GM12878 (cell line): ENCODE measurements around the gene USB1. TPM values are rescaled to one million over a fixed set of nuclear protein-coding genes. Genes with fewer than 3 reads are reported as not detected.

ENCODE experiments used
- ATAC-seq: fragments of 200-7000 bp; cut with Tn5 transposase; 3 replicates; pipeline ENCODE4 v1.9.1; 2020; ENCODE audit warnings: mild to moderate bottlenecking, moderate library complexity
- BruUV-seq: library from RNA; stranded (reverse); fragments of 400-500 nt; replicated peaks from 2 replicates; lab custom pipeline; 2021; lab: Mats Ljungman, UMichigan
- CTCF ChIA-PET: fragments of 300-600 bp; sonication (Branson Sonifier 250); formaldehyde crosslinking; extraction: SDS; loops from one replicate; lab custom pipeline; 2021; ENCODE audit warnings: inconsistent platforms; lab: Yijun Ruan, JAX
- POLR2A ChIA-PET: fragments of 350-600 bp; formaldehyde crosslinking; extraction: SDS; loops from one replicate; lab custom pipeline; 2021; ENCODE audit warnings: inconsistent platforms; lab: Charles Lee
- RAD21 ChIA-PET: fragments of 300-600 bp; sonication (Branson Sonifier 250); formaldehyde crosslinking; loops from one replicate; lab custom pipeline; 2023; ENCODE audit warnings: antibody characterized with exemption; ENCODE audit not compliant: unreplicated experiment; lab: Charles Lee
- SMC1A ChIA-PET: fragments of 300-600 bp; sonication (Branson Sonifier 250); formaldehyde crosslinking; loops from one replicate; lab custom pipeline; 2023; ENCODE audit not compliant: unreplicated experiment, uncharacterized antibody; lab: Charles Lee
- DNase-seq: peaks from one replicate; pipeline ENCODE4 v3.0.0-alpha.2; 2011; ENCODE audit warnings: low read depth, low spot score
- FAIRE-seq: peaks from 3 replicates; lab custom pipeline; 2011; peaks lifted over from hg19 to GRCh38; lab: Jason Lieb, UNC
- H2AFZ ChIP-seq: 2 replicates; pipeline ENCODE4 v1.6.0; 2011; ENCODE audit warnings: low read depth, low read length, control low read depth; ENCODE audit not compliant: control insufficient read depth
- H3K27ac ChIP-seq: 2 replicates; pipeline ENCODE4 v1.5.1; 2011; ENCODE audit warnings: control low read depth; ENCODE audit not compliant: control insufficient read depth, insufficient read depth
- H3K27me3 ChIP-seq, 2 experiments: replicated peaks in 1 of 2; 2 replicates each; pipeline versions ENCODE4 v1.6.0 to v1.6.1; 2011; ENCODE audit warnings: low read length in 1 of 2; ENCODE audit not compliant: control insufficient read depth in 2 of 2, insufficient read depth in 2 of 2
- H3K36me3 ChIP-seq, 2 experiments: 2 replicates each; pipeline ENCODE4 v1.5.1; 2011; ENCODE audit warnings: low read length in 1 of 2; ENCODE audit not compliant: control insufficient read depth in 2 of 2, insufficient read depth in 2 of 2
- H3K4me1 ChIP-seq: 2 replicates; pipeline ENCODE4 v1.6.1; 2011; ENCODE audit warnings: mild to moderate bottlenecking, low read length, moderate library complexity, mixed read lengths; ENCODE audit not compliant: control insufficient read depth, insufficient read depth
- H3K4me2 ChIP-seq: 2 replicates; pipeline ENCODE4 v1.6.0; 2011; ENCODE audit warnings: control low read depth; ENCODE audit not compliant: control insufficient read depth, insufficient read depth
- H3K4me3 ChIP-seq: fragments of 200-600 bp; sonication (generic); 2 replicates; pipeline ENCODE4 v1.5.1; 2016
- H3K79me2 ChIP-seq: 2 replicates; pipeline ENCODE4 v1.6.0; 2011; ENCODE audit warnings: low read length; ENCODE audit not compliant: control insufficient read depth, insufficient read depth
- H3K9ac ChIP-seq: 2 replicates; pipeline ENCODE4 v1.8.0; 2011; ENCODE audit warnings: low read length, control low read depth, mixed read lengths; ENCODE audit not compliant: control insufficient read depth, insufficient read depth
- H3K9me3 ChIP-seq: replicated peaks from 3 replicates; pipeline ENCODE4 v1.5.1; 2011; ENCODE audit warnings: mild to moderate bottlenecking, low read length; ENCODE audit not compliant: control insufficient read depth, insufficient read depth
- H4K20me1 ChIP-seq: 2 replicates; pipeline ENCODE4 v1.6.0; 2011; ENCODE audit not compliant: control insufficient read depth, insufficient read depth
- CHD1 ChIP-seq: IDR thresholded peaks from 2 replicates; pipeline ENCODE4 v1.6.1; 2012; ENCODE audit warnings: low read depth, low read length, improper control_type of control experiment
- CTCF ChIP-seq, 3 experiments: IDR thresholded peaks in 2 of 3; conservative IDR thresholded peaks in 1 of 3; 2 replicates each; pipeline ENCODE4 v1.5.1; 2011; ENCODE audit warnings: low read depth in 3 of 3, low read length in 3 of 3, mild to moderate bottlenecking in 3 of 3, control low read depth in 2 of 3, moderate library complexity in 2 of 3, inconsistent platforms in 1 of 3, mixed read lengths in 1 of 3; ENCODE audit not compliant: control insufficient read depth in 2 of 3, insufficient read depth in 1 of 3; ENCODE audit errors: extremely low read depth in 1 of 3
- E2F4 ChIP-seq: IDR thresholded peaks from 2 replicates; pipeline ENCODE4 v1.6.1; 2012; ENCODE audit warnings: low read depth, low read length, improper control_type of control experiment
- ESRRA ChIP-seq: IDR thresholded peaks from 2 replicates; pipeline ENCODE4 v1.6.1; 2012; ENCODE audit warnings: mild to moderate bottlenecking, low read length, improper control_type of control experiment
- KAT2A ChIP-seq: conservative IDR thresholded peaks from 2 replicates; pipeline ENCODE4 v1.6.1; 2011; ENCODE audit warnings: low read depth, low read length; ENCODE audit not compliant: control insufficient read depth
- MAX ChIP-seq: IDR thresholded peaks from 2 replicates; pipeline ENCODE4 v1.6.1; 2012; ENCODE audit warnings: low read depth, low read length, improper control_type of control experiment
- RAD51 ChIP-seq: fragments of 450-650 bp; IDR thresholded peaks from 2 replicates; pipeline ENCODE4 v1.6.1; 2016; ENCODE audit warnings: moderate library complexity, mild to moderate bottlenecking, inconsistent platforms
- SMAD1 ChIP-seq: fragments of 450-650 bp; IDR thresholded peaks from 2 replicates; pipeline ENCODE4 v1.6.1; 2018; ENCODE audit warnings: mild to moderate bottlenecking, low read depth; ENCODE audit not compliant: partially characterized antibody
- STAT1 ChIP-seq: fragments of 450-650 bp; conservative IDR thresholded peaks from 2 replicates; pipeline ENCODE4 v1.6.1; 2014; ENCODE audit warnings: antibody characterized with exemption, mild to moderate bottlenecking
- TAF1 ChIP-seq: IDR thresholded peaks from 2 replicates; pipeline ENCODE4 v1.6.1; 2011; ENCODE audit warnings: mild to moderate bottlenecking, low read depth, low read length, borderline replicate concordance
- USF1 ChIP-seq: IDR thresholded peaks from 2 replicates; pipeline ENCODE4 v1.6.1; 2011; ENCODE audit warnings: borderline replicate concordance, low read depth, mild to moderate bottlenecking, moderate library complexity, mixed read lengths, low read length; ENCODE audit not compliant: insufficient read depth; ENCODE audit errors: extremely low read length
- ZBTB33 ChIP-seq: fragments of 450-650 bp; IDR thresholded peaks from 2 replicates; pipeline ENCODE4 v1.6.1; 2017; ENCODE audit warnings: mild to moderate bottlenecking
- ZBTB4 ChIP-seq: fragments of 450-650 bp; formaldehyde crosslinking; IDR thresholded peaks from 2 replicates; pipeline ENCODE4 v1.4.0; 2022; ENCODE audit warnings: mild to moderate bottlenecking, moderate library complexity
- WGBS: methylation state at CpG from one replicate; pipeline ENCODE4 v1.1.6; 2016; ENCODE audit warnings: low lambda C conversion rate; ENCODE audit not compliant: insufficient replicate concordance, insufficient coverage; ENCODE audit errors: missing lambda C conversion rate; 5-methylcytosine and 5-hydroxymethylcytosine counted together
- in situ Hi-C: fragments of 300-500 bp; cut with MboI; formaldehyde crosslinking; loops from 9 replicates; pipeline ENCODE4 v1.14.3; 2018; ENCODE audit warnings: mixed read lengths
- intact Hi-C: fragments of 100-400 bp; cut with micrococcal nuclease; formaldehyde crosslinking; loops from one replicate; pipeline ENCODE4 v1.14.2; 2022; ENCODE audit not compliant: unreplicated experiment
- polyA plus RNA-seq, 11 experiments: library from polyadenylated mRNA; depleted of rRNA in 4 of 11; unstranded in 6 of 11; stranded (reverse) in 5 of 11; fragments of >200 nt; fragmentation: Nextera tagmentation in 4 of 11; fragmentation: Illumina TruSeq in 1 of 11; extraction: Ambion mirVana in 4 of 11; extraction: Trizol in 1 of 11; gene quantifications; 1 replicate in 1 of 11; 2 replicates in 10 of 11; pipeline versions ENCODE4 v1.2.1 to v1.2.3, GENCODE V29; 2011 to 2016; ENCODE audit warnings: inconsistent platforms in 2 of 11, missing spikeins in 2 of 11, low read depth in 1 of 11
- total RNA-seq, 4 experiments: library from RNA; depleted of rRNA in 3 of 4; stranded (reverse); fragments of >200 nt in 3 of 4; fragmentation: Illumina TruSeq in 1 of 4; extraction: Trizol in 1 of 4; gene quantifications; 2 replicates each; pipeline versions ENCODE4 v1.2.1 to v1.2.3, GENCODE V29; 2013 to 2021

The USB1 gene
- total and polyA plus RNA-seq, 10 of the 15 experiments (the other 5 are each of a cell fraction or from before 2014, with no cell fraction given) = 7.9 to 72.2 (median 41.6) TPM

GRCh38 chr16:58032710-58033293 is 31.6 kb downstream of the USB1 start:
- ChIA-PET POLR2A (no interaction called here), RAD21 (interaction anchor here (0.6 to 1.9 kb wide), 3 partner anchors 50 to 89 kb away, joined by 3 to 4 read pairs (median 3); no protein-coding TSS in a partner anchor), CTCF (interaction anchor here (0.7 to 1.4 kb wide), 10 partner anchors 9 to 267 kb away, joined by 3 to 5 read pairs (median 3); no protein-coding TSS in a partner anchor), SMC1A (interaction anchor here (1.3 kb wide), 1 partner anchor 89 kb away, joined by 4 read pairs; no protein-coding TSS in a partner anchor)
- H3K9ac ChIP-seq = no peak overlapping the region
- H3K36me3 ChIP-seq = no peaks in the 10 kb centered on the region
- intact Hi-C loops (no loop called here), in situ Hi-C loops (no loop called here)
- 27% methylated on average over 10 of the region's 15 CpGs for WGBS
- no peaks in the 10 kb centered on the region for H4K20me1 ChIP-seq
- FAIRE-seq = no peak
- H2AFZ ChIP-seq = no peak overlapping the region
- TF ChIP-seq CHD1 (no peak), ZBTB33 (no peak), MAX (no peak), ZBTB4 (CRISPR knock-in tag) (no peak), E2F4 (no peak), USF1 (no peak), CTCF (IDR thresholded peaks at IDR 0.05 in 2 of 3, conservative IDR thresholded peaks at IDR 0.05 in 1 of 3; ENCODE audit: control insufficient read depth in 2 of 3, extremely low read depth in 1 of 3, insufficient read depth in 1 of 3, low read depth in 3 of 3, low read length in 3 of 3) (no peak), STAT1 (no peak), RAD51 (no peak), ESRRA (no peak), SMAD1 (no peak), TAF1 (no peak), KAT2A (no peak)
- H3K27me3 ChIP-seq = peaks cover 0 to under 1% of the 10 kb centered on the region in 2 experiments; a peak in 3 of 4 replicates
- no peak overlapping the region for H3K27ac ChIP-seq
- ATAC-seq = no peak
- DNase-seq = no peak
- no peaks in the 10 kb centered on the region for H3K79me2 ChIP-seq
- no peak overlapping the region for H3K4me3 ChIP-seq
- no peaks in the 10 kb centered on the region for H3K9me3 ChIP-seq
- H3K4me1 ChIP-seq = no peaks in the 10 kb centered on the region
- H3K4me2 ChIP-seq = no peak overlapping the region
- BruUV-seq = no TSS peak
